ENCODE data around the gene CHRNB2.

Gene CHRNB2

DNA sequence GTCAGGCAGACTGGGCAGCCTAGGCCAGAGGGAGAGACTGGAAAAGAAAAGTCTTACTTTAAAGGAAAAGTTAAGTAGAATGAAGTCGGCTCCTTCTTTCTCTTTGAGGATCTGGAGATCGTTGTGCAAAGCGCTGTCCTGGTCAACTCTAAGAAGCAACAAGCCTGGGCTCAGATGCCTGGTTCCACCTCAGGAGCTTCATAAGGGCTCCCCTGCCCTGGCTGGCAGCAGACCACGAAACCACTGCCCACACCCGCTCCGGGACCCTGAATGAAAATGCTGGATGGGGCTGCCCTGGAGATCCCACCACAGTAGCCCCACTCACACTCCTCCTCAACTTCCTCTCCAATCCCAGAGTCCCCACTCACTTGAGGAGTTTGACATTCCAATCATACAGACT lies 15.5 kb upstream of the CHRNB2 start:
- no peak for DNase-seq (ENCODE audit: low read depth, low spot score)

DNA sequence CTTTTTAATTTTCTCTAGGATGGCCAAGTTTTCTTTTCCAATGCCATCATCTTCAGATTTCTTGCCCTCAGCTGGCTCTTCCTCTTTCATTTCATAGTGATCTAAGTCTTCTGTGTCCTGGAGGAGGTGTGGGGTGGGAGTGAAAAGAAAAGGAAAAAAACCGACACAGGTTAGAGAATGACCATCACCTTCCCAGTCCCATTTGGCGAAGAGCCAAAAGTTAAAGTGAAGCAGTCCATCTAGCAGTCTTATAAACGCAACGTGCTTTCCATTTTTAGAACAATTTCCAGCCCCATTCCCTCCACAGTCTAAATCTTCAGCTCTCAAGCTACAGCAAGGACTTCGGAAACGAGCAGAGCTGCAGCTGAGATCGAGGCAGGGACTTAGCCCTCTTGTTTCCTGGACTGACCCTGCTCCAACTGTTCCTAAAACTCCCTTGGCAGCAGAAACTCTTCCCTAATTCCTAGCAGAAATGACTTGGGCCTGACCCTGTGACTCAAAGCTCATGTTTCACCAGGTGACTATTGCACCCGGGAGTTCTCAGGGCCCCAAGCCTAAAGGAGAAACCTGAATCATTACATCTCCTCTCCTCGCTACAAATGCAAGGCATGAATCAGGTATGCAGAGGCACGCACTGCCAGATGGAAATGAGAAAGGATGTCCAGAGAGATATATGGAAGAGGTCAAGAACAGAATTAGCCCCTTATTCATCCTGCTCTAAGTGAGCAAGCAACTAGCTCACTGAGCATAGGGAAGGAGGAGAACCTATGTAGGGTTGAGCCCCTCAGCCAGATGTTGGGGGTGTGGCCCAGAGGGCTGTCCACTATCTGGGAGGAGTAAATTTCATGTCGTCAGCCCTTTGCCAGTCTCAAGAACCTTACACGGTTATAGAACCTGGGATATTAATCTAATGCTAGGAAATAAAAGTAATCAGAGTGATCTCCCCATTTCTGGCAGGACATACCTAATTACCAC lies 14.2 kb upstream of the CHRNB2 start:
- peak overlapping the region; percentile 49 for H3K27ac ChIP-seq
- DNase-seq (ENCODE audit: low read depth, low spot score): peak; percentile 20

More for the DNA sequence above, 15.5 kb upstream of the CHRNB2 start:
- no peak overlapping the region for H3K27ac ChIP-seq

DNA sequence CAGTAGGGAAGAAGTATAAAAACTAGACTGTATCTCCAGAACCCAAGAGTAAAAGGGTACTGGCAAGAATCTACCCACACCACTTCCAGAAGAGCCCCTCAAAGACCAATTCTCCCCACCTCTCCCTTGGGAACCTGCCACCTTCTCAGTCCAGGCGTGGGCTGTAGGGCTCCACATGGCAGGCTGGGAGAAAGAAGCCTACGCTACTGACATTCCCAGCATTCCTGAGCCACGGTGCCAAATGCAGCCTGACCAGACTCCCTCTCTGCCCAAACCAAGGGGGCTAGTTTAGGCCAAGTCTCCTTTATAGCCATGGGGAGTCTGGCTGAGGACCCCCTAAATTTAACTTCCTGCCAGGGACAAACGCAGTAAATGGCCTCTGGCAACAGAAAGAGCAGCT lies 11.2 kb upstream of the CHRNB2 start:
- H3K27ac ChIP-seq: no peak overlapping the region
- no peak for DNase-seq (ENCODE audit: low read depth, low spot score)

DNA sequence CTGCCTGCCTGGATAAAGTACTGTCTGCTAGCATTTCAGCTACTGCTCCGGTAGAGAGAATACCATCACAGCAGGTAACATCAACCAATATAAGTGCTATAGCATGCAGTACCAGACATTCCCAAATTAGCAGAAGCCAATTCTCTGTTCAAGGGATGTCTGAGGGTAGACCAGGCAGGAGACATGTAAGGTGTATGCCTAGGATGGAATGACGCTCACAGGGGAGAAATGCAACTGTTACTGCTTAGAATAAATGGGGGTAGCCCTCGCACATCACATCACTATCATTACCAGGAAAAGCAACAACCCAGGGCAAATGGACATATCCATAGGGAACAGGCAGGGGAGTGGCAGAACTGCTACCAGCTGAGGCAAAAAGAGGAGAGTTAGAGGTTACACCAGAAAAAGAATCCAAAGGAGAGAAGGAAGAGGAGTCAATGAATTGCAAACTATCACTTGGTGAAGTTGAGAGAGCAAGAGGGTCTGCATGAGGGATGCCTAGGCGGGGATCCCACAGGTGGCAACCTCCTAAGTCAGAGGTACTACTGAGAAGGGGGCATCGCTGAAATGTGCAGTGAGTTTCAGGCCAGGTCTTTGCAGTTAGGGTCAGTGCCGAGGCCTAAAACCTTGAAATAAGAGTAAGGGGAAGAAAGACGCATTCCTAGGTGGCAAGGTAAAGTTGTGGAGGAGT lies 10.2 kb upstream of the CHRNB2 start:
- no peak for DNase-seq (ENCODE audit: low read depth, low spot score)
- H3K27ac ChIP-seq: peak overlapping the region; percentile 84

DNA sequence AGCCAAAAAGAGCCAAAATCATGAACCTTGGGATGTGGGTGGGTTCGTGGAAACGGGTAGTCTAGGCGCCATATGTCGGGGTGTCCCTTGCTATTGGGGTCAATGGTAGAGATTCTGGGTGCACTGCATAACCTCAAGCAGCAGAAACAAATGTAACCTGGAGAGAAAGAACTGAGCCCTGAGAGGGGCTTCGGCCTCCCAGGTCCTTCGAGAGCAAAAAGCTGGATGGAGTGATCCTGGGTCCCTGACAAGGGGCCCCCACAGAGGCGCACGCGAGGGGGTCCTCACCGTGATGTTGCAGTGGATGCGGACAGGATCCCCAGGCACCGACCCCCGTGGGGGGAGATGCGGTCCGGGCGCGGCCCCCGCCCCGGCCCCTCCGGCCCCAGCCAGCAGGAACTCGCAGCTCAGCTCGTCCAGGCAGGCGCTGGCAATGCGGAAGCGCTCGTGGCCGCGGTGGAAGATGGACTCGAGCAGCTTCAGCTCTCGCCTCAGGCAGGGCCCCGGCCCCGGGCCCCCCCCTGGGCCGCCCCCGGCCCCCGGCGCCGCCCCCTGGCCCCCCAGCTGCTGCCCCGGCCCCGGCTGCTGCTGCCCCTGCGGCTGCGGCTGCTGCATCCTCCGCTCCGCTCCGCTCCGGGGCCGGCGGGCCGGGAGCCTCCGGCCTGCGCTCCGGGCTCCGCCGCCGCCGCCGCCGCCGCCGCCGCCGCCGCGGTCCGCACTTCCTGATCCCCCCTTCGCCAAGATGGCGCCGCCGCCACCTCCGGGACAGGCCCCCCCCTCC lies 9.4 kb upstream of the CHRNB2 start, which contains the start of gene UBE2Q1:
Gene UBE2Q1, minus strand, starts transcription at position 724 of the 781 bp plus-strand sequence. Its CDS starts 109 bp downstream, at position 615.
- H3K27ac ChIP-seq: peak within 1 kb of the TSS; percentile 84
- no peak for DNase-seq (ENCODE audit: low read depth, low spot score)

DNA sequence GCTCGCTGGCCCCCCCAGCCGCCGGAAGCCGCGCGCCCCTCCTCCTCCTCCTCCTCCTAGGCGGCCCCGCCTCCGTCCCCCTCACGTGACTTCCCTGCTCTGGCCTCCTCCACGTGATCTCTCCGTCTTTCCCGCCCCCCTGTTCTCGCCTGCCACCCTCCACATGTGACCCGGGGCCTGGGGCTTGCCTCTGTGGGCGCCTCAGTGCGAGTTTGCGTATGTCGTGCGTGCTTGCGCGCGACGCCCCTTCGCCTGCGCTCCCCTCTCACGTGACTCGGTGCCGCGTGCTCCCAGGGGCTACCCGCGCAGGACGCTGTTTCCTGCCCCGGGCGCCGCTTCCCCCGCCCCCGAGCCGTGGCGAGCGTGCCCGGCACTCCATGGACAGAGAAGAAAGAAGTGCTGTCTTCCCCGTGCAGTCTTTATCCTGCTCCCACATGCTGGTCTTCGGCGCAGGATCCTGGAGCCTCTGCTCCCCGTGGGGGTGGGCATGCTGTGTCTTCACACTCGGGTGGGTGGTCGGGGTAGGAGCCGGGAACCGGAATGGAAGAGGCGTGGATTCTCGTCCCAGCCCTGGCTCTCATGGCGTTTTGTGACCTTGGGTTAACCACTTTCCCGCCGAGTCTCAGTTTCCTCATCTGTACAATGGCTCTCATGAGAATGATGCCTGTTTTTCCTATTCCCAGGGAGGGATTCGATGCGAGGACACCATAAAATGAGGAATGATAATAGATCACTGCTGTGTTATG lies 8.7 kb upstream of the CHRNB2 start:
- H3K27ac ChIP-seq: peak overlapping the region; percentile 84
- DNase-seq (ENCODE audit: low read depth, low spot score): peak; percentile 81

DNA sequence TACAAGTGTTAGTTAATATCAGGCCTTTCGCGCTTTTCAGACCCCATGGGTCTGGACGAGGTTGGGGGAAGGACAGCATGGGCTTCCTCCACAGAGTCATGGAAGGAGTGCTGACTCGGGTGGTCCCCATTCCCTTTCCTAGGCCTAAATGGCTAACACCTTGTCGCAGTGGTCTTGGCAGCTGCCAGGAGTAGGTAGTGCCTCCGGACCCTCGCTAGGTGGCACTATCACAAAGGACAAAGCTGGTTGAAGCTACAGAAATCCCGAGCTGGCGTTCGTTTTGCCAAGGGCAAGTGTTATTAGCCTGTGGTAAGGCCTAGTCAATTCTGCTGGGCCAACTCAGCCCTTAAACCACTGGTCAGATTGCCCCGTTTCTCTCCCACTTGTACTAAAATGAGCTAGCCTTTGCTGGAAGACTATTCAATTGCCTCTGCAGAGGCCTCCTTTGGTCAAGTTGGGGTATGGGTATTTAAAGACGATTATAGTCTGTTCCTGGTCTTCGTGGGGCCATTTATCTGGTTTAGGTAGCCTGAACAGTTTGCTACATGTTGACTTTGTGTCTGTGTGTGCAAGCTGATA lies 8.0 kb upstream of the CHRNB2 start:
- peak overlapping the region; percentile 84 for H3K27ac ChIP-seq
- peak; percentile 43 for DNase-seq (ENCODE audit: low read depth, low spot score)

DNA sequence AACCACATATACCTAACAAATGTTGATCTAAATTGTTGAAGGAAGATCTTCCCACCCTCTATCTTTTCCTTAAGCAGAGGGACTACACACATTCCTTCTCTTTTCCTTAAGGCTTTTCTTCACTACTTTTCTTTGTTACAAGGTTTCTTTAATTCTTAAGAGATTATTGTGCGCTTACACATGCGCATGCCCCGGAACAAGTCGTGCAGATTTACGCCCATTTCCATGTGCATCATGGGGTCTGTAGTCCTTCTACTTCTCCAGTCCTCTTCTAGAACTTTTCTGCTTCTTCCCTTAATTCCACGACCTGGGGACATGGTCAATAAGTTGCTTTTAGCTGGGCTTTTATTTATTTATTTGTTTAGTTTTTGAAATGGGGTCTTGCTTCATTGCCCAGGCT lies 1.7 kb upstream of the CHRNB2 start:
- no peak overlapping the region for H3K27ac ChIP-seq
- no peak for DNase-seq (ENCODE audit: low read depth, low spot score)

DNA sequence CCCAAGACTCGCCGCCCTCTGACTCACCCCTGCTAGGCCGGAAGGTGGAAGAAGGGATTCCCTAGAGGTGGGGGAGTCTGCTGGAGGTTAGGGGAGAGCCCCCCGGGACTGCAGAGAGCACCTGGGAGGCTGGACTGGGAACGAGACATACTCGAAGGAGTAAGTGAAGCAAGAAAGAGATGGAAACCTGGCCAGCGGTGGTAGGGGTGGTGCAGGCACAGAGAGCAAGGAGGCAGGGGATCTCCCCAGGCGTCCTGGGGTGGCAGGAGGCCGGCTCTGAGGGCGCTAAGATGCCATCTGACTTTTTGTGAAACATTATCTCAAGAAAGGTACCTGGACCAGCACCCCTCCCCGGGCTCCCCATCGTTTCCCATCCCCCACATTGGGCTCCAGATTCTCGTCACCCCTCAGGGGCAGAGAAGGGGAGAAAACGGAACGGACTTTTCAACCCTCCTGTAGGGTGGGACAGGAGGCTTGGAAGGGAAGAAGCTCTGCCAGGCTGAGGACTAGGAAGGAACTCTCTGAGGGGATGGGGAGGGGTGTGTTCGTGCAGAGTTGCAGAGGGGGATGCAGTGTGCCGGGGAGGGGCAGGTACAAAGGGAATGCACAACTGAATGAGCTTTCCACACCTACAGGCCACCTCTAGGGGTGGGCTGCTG lies 708 bp downstream of the CHRNB2 start:
- no peak overlapping the region for H3K27ac ChIP-seq
- DNase-seq (ENCODE audit: low read depth, low spot score): no peak

DNA sequence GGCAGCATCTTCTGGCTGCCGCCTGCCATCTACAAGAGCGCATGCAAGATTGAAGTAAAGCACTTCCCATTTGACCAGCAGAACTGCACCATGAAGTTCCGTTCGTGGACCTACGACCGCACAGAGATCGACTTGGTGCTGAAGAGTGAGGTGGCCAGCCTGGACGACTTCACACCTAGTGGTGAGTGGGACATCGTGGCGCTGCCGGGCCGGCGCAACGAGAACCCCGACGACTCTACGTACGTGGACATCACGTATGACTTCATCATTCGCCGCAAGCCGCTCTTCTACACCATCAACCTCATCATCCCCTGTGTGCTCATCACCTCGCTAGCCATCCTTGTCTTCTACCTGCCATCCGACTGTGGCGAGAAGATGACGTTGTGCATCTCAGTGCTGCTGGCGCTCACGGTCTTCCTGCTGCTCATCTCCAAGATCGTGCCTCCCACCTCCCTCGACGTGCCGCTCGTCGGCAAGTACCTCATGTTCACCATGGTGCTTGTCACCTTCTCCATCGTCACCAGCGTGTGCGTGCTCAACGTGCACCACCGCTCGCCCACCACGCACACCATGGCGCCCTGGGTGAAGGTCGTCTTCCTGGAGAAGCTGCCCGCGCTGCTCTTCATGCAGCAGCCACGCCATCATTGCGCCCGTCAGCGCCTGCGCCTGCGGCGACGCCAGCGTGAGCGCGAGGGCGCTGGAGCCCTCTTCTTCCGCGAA lies 3.8 kb downstream of the CHRNB2 start:
- H3K27ac ChIP-seq: no peak overlapping the region
- no peak for DNase-seq (ENCODE audit: low read depth, low spot score)

DNA sequence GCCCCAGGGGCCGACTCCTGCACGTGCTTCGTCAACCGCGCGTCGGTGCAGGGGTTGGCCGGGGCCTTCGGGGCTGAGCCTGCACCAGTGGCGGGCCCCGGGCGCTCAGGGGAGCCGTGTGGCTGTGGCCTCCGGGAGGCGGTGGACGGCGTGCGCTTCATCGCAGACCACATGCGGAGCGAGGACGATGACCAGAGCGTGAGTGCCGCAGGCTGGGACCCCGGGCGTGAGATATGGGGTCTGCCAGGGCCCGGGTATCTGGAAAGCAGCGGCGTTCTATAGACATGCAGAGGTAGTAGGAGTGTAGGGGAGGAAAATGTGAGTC lies 4.3 kb downstream of the CHRNB2 start:
- no peak for DNase-seq (ENCODE audit: low read depth, low spot score)
- no peak overlapping the region for H3K27ac ChIP-seq

DNA sequence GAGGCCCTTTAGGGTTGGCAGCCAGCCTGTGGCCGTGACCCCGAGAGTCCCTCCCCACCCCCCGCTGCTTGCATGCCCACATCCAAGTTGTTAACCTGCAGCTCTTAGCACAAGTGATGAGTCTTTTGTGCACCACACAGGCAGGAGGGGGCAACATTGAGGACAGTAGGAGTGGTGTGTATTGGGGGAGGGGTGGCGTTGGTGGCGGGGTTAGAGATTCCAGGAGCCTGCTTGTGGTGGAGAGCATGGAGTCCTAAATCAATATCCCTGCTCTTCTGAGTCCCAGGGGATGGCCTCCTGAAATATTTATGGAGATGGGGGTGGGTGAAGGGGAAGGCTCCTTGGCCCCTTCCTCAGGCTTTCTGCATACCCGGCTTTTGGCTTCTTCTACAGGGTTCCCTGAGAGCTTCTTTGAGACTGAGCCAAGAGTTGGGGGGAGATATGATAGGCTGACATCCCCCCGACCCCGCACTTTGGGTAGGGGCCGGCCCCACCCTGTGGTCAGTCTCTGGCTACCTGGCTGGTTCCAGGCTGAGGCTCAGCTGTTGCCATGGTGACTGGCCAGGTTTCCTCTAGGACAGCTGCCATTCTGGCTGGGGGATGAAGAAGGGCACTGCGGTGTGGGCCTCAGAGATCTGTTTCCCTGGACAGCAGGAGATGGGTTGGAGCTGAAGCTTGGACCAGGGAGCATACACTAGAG lies 5.0 kb downstream of the CHRNB2 start:
- no peak overlapping the region for H3K27ac ChIP-seq
- no peak for DNase-seq (ENCODE audit: low read depth, low spot score)

DNA sequence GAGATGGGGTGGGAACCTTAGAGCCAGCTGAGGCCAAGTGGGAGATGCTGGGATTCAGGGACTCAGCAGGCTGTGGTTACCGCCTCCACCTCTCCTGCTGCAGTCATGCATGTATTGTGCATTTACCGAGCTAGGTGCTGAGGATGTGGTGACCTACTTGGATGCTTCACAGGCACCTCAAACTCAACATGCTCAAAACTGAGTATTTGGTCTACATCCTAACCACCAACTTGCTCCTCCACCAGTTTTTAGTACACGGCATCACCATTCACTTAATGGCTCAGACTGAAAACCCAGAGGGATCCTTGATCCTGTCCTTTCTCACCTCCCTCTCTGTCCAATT lies 5.6 kb downstream of the CHRNB2 start:
- no peak overlapping the region for H3K27ac ChIP-seq

DNA sequence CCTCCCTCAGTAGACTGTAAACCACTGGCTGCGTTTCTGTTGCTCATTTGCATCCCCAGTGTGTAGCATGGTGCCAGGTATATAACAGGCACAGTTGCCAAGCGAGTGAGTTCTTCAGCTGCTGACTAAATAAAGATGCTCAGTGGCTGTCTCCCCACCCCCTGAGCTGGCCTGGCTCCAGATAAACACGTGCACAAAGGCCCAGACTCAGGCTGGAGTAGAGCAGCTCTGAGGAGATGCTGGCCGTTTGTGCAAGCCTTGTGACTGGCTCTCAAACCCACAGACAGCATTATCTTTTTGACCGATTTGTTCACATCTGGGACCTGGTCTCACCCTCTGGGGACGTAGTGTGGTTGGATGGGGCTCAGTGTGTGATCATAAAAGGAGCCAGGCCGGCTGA lies 7.1 kb downstream of the CHRNB2 start:
- H3K27ac ChIP-seq: no peak overlapping the region
- DNase-seq (ENCODE audit: low read depth, low spot score): no peak

More for the DNA sequence above, 5.6 kb downstream of the CHRNB2 start:
- DNase-seq (ENCODE audit: low read depth, low spot score): no peak

DNA sequence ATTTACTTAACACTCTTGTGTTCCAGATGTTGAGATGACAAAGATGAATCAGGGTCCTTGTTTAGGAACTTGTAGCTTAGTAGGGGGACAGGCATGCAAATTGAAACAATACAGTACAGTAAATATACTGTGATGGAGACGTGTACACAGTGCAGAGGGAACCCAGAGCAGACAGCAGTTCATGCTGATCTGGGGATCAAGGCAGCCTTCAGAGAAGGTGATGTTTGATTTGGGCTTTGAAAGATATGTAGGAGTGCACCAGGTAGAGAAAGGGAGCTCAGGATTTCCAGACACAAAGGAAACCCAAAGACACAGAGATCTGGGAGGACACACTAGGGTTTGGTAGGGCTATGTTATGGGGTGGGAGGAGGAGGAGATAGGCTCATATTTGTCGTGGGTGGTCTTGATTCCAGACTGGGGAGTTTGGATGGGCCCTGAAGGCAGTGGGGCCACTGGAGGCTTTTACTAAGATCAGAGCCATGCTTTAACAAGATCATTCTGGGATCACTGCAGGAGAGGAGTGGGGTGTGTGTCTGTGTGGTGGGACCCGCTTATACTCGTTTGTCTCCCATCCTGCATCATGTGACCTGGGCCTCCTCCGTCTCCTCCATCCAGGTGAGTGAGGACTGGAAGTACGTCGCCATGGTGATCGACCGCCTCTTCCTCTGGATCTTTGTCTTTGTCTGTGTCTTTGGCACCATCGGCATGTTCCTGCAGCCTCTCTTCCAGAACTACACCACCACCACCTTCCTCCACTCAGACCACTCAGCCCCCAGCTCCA lies 7.8 kb downstream of the CHRNB2 start:
- no peak overlapping the region for H3K27ac ChIP-seq
- no peak for DNase-seq (ENCODE audit: low read depth, low spot score)

DNA sequence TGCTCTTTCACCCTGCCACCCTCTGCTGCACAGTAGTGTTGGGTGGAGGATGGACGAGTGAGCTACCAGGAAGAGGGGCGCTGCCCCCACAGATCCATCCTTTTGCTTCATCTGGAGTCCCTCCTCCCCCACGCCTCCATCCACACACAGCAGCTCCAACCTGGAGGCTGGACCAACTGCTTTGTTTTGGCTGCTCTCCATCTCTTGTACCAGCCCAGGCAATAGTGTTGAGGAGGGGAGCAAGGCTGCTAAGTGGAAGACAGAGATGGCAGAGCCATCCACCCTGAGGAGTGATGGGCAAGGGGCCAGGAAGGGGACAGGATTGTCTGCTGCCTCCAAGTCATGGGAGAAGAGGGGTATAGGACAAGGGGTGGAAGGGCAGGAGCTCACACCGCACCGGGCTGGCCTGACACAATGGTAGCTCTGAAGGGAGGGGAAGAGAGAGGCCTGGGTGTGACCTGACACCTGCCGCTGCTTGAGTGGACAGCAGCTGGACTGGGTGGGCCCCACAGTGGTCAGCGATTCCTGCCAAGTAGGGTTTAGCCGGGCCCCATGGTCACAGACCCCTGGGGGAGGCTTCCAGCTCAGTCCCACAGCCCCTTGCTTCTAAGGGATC lies 8.5 kb downstream of the CHRNB2 start:
- no peak for DNase-seq (ENCODE audit: low read depth, low spot score)
- no peak overlapping the region for H3K27ac ChIP-seq

All from epithelial cell of prostate (primary cell).